Right ventricle myocardium superior (tissue), 1 donor: ENCODE data around the gene ASB11. TPM values are rescaled to one million over a fixed set of nuclear protein-coding genes. Genes with fewer than 3 reads are reported as not detected.

Source experiments
- ATAC-seq: fragments of 200-7000 bp; cut with Tn5 transposase; one replicate; pipeline ENCODE4 v1.9.1; 2020; ENCODE audit warnings: mild to moderate bottlenecking; ENCODE audit not compliant: poor library complexity
- DNase-seq: peaks from one replicate; pipeline ENCODE4 v3.0.0-alpha.2; 2020
- intact Hi-C: fragments of 100-400 bp; cut with DNase I; formaldehyde crosslinking; loops from one replicate; pipeline ENCODE4 v1.11.2; 2022
- long read RNA-seq: library from polyadenylated mRNA; unstranded; transcript quantifications from one replicate; pipeline ENCODE4 v2.0.0, GENCODE V29; 2021
- total RNA-seq: library from RNA; stranded (reverse); fragmentation: NEBNext Ultra II Directional; extraction: Animal tissue kit (Norgen Biotek cat#: 25700); gene quantifications from one replicate; pipeline ENCODE4 v1.2.1, GENCODE V29; 2021
- donor health status: DM: no; HTN: yes; CAD: no; lungs with severe emphysema.

ASB11 gene
- total RNA-seq: 94.5 TPM
- long read RNA-seq, transcript ASB11-203 (7 exons, 1,484 nt): major isoform, 17 of 35 reads
- long read RNA-seq, transcript ASB11-201 (7 exons, 2,168 nt): minor isoform, 11 of 35 reads
- long read RNA-seq, partial matches to known transcripts: 2 of 35 reads
- long read RNA-seq, other reads (novel, unspliced or antisense): 4 of 35 reads

GRCh38 chrX:15315509-15315908, at the start of gene ASB11:
TSS of gene ASB11 (minus strand) at chrX:15315640. CDS start at chrX:15315605, 35 bp downstream.
- intact Hi-C loops: no loop called here
- DNase-seq (no peak), ATAC-seq (peak; percentile 77)

GRCh38 chrX:15359701-15360100, 44.3 kb upstream of the ASB11 start:
- intact Hi-C loops: loop anchor here (10.0 kb wide), 1 partner anchor 105 kb away; no protein-coding TSS in a partner anchor
- ATAC-seq (no peak), DNase-seq (no peak)

- ATAC-seq: no peak
- no peak for DNase-seq
- intact Hi-C loops: loop anchor here (10.0 kb wide), 1 partner anchor 106 kb away; no protein-coding TSS in a partner anchor
Measured at GRCh38 chrX:15358533-15358932, 43.1 kb upstream of the ASB11 start.

- intact Hi-C loops: loop anchor here (10.0 kb wide), 1 partner anchor 108 kb away; no protein-coding TSS in a partner anchor
- peak; percentile 73 for ATAC-seq
- DNase-seq: no peak
Measured at GRCh38 chrX:15356444-15356843, 41.0 kb upstream of the ASB11 start.

GRCh38 chrX:15350329-15350996, 35.0 kb upstream of the ASB11 start:
- DNase-seq (no peak), ATAC-seq (peak; percentile 25)
- intact Hi-C loops: loop anchor here (10.0 kb wide), 1 partner anchor 114 kb away; no protein-coding TSS in a partner anchor

- intact Hi-C loops: no loop called here
- no peak for DNase-seq
- ATAC-seq: peak; percentile 88
Measured at GRCh38 chrX:15349046-15349445, 33.6 kb upstream of the ASB11 start.

- no peak for ATAC-seq
- intact Hi-C loops: no loop called here
- DNase-seq: no peak
Measured at GRCh38 chrX:15345976-15346375, 30.5 kb upstream of the ASB11 start.

GRCh38 chrX:15344106-15344505, 28.7 kb upstream of the ASB11 start:
- intact Hi-C loops: no loop called here

GRCh38 chrX:15343075-15343476, 27.6 kb upstream of the ASB11 start:
- intact Hi-C loops: no loop called here
- ATAC-seq: no peak
- DNase-seq: no peak

More at GRCh38 chrX:15344106-15344505, 28.7 kb upstream of the ASB11 start:
- DNase-seq (no peak), ATAC-seq (no peak)

GRCh38 chrX:15340867-15341266, 25.4 kb upstream of the ASB11 start:
- ATAC-seq: no peak
- no peak for DNase-seq
- intact Hi-C loops: no loop called here

- intact Hi-C loops: no loop called here
- DNase-seq (no peak), ATAC-seq (no peak)
Measured at GRCh38 chrX:15336023-15336413, 20.6 kb upstream of the ASB11 start.

- ATAC-seq: peak; percentile 98
- intact Hi-C loops: no loop called here
- DNase-seq: peak; percentile 97
Measured at GRCh38 chrX:15335135-15336022, 19.9 kb upstream of the ASB11 start, which contains the start of gene PIGA. TSS of gene PIGA (minus strand) at chrX:15335523. CDS start at chrX:15331930, 3,593 bp downstream.

GRCh38 chrX:15334561-15334960, 19.1 kb upstream of the ASB11 start:
- no peak for DNase-seq
- no peak for ATAC-seq
- intact Hi-C loops: no loop called here

- ATAC-seq: peak; percentile 41
Measured at GRCh38 chrX:15328821-15329220, 13.4 kb upstream of the ASB11 start.

GRCh38 chrX:15328131-15328530, 12.7 kb upstream of the ASB11 start:
- intact Hi-C loops: no loop called here
- ATAC-seq: no peak
- no peak for DNase-seq

More at GRCh38 chrX:15328821-15329220, 13.4 kb upstream of the ASB11 start:
- no peak for DNase-seq
- intact Hi-C loops: no loop called here

GRCh38 chrX:15322472-15322871, 7.0 kb upstream of the ASB11 start:
- intact Hi-C loops: no loop called here
- ATAC-seq: no peak
- DNase-seq: no peak

GRCh38 chrX:15322072-15322471, 6.6 kb upstream of the ASB11 start:
- ATAC-seq (no peak), DNase-seq (no peak)
- intact Hi-C loops: no loop called here

GRCh38 chrX:15321447-15321846, 6.0 kb upstream of the ASB11 start:
- intact Hi-C loops: no loop called here
- DNase-seq: no peak

GRCh38 chrX:15320297-15320696, 4.9 kb upstream of the ASB11 start:
- intact Hi-C loops: no loop called here
- DNase-seq (no peak), ATAC-seq (peak; percentile 28)

More at GRCh38 chrX:15321447-15321846, 6.0 kb upstream of the ASB11 start:
- peak; percentile 12 for ATAC-seq
